GM12878 (cell line): ENCODE results near the gene TECPR1. TPM values are rescaled to one million over a fixed set of nuclear protein-coding genes. Genes with fewer than 3 reads are reported as not detected.
A peak's percentile ranks its signal among the peaks of the same experiment; 100 is the strongest.

Experiments used
- ATAC-seq: fragments of 200-7000 bp; cut with Tn5 transposase; 3 replicates; pipeline ENCODE4 v1.9.1; 2020; ENCODE audit warnings: mild to moderate bottlenecking, moderate library complexity
- BruUV-seq: library from RNA; stranded (reverse); fragments of 400-500 nt; replicated peaks from 2 replicates; lab custom pipeline; 2021; lab: Mats Ljungman, UMichigan
- CTCF ChIA-PET: fragments of 300-600 bp; sonication (Branson Sonifier 250); formaldehyde crosslinking; extraction: SDS; loops from one replicate; lab custom pipeline; 2021; ENCODE audit warnings: inconsistent platforms; lab: Yijun Ruan, JAX
- POLR2A ChIA-PET: fragments of 350-600 bp; formaldehyde crosslinking; extraction: SDS; loops from one replicate; lab custom pipeline; 2021; ENCODE audit warnings: inconsistent platforms; lab: Charles Lee
- RAD21 ChIA-PET: fragments of 300-600 bp; sonication (Branson Sonifier 250); formaldehyde crosslinking; loops from one replicate; lab custom pipeline; 2023; ENCODE audit warnings: antibody characterized with exemption; ENCODE audit not compliant: unreplicated experiment; lab: Charles Lee
- SMC1A ChIA-PET: fragments of 300-600 bp; sonication (Branson Sonifier 250); formaldehyde crosslinking; loops from one replicate; lab custom pipeline; 2023; ENCODE audit not compliant: unreplicated experiment, uncharacterized antibody; lab: Charles Lee
- DNase-seq: peaks from one replicate; pipeline ENCODE4 v3.0.0-alpha.2; 2011; ENCODE audit warnings: low read depth, low spot score
- FAIRE-seq: peaks from 3 replicates; lab custom pipeline; 2011; peaks lifted over from hg19 to GRCh38; lab: Jason Lieb, UNC
- H2AFZ ChIP-seq: 2 replicates; pipeline ENCODE4 v1.6.0; 2011; ENCODE audit warnings: low read depth, low read length, control low read depth; ENCODE audit not compliant: control insufficient read depth
- H3K27ac ChIP-seq: 2 replicates; pipeline ENCODE4 v1.5.1; 2011; ENCODE audit warnings: control low read depth; ENCODE audit not compliant: control insufficient read depth, insufficient read depth
- H3K27me3 ChIP-seq, 2 experiments: replicated peaks in 1 of 2; 2 replicates each; pipeline versions ENCODE4 v1.6.0 to v1.6.1; 2011; ENCODE audit warnings: low read length in 1 of 2; ENCODE audit not compliant: control insufficient read depth in 2 of 2, insufficient read depth in 2 of 2
- H3K36me3 ChIP-seq, 2 experiments: 2 replicates each; pipeline ENCODE4 v1.5.1; 2011; ENCODE audit warnings: low read length in 1 of 2; ENCODE audit not compliant: control insufficient read depth in 2 of 2, insufficient read depth in 2 of 2
- H3K4me1 ChIP-seq: 2 replicates; pipeline ENCODE4 v1.6.1; 2011; ENCODE audit warnings: mild to moderate bottlenecking, low read length, moderate library complexity, mixed read lengths; ENCODE audit not compliant: control insufficient read depth, insufficient read depth
- H3K4me2 ChIP-seq: 2 replicates; pipeline ENCODE4 v1.6.0; 2011; ENCODE audit warnings: control low read depth; ENCODE audit not compliant: control insufficient read depth, insufficient read depth
- H3K4me3 ChIP-seq: fragments of 200-600 bp; sonication (generic); 2 replicates; pipeline ENCODE4 v1.5.1; 2016
- H3K79me2 ChIP-seq: 2 replicates; pipeline ENCODE4 v1.6.0; 2011; ENCODE audit warnings: low read length; ENCODE audit not compliant: control insufficient read depth, insufficient read depth
- H3K9ac ChIP-seq: 2 replicates; pipeline ENCODE4 v1.8.0; 2011; ENCODE audit warnings: low read length, control low read depth, mixed read lengths; ENCODE audit not compliant: control insufficient read depth, insufficient read depth
- H3K9me3 ChIP-seq: replicated peaks from 3 replicates; pipeline ENCODE4 v1.5.1; 2011; ENCODE audit warnings: mild to moderate bottlenecking, low read length; ENCODE audit not compliant: control insufficient read depth, insufficient read depth
- H4K20me1 ChIP-seq: 2 replicates; pipeline ENCODE4 v1.6.0; 2011; ENCODE audit not compliant: control insufficient read depth, insufficient read depth
- ATF7 ChIP-seq: fragments of 450-650 bp; IDR thresholded peaks from 2 replicates; pipeline ENCODE4 v1.6.1; 2016; ENCODE audit warnings: low read depth, mild to moderate bottlenecking
- CBFB ChIP-seq: IDR thresholded peaks from 2 replicates; pipeline ENCODE4 v1.6.1; 2016; ENCODE audit warnings: antibody characterized with exemption, low read depth
- CREB1 ChIP-seq: IDR thresholded peaks from 2 replicates; pipeline ENCODE4 v1.6.1; 2012; ENCODE audit warnings: low read depth, mild to moderate bottlenecking, inconsistent platforms
- EED ChIP-seq: sonication (generic); IDR thresholded peaks from 2 replicates; pipeline ENCODE4 v1.6.1; 2016; ENCODE audit warnings: antibody characterized with exemption, low read depth
- ESRRA ChIP-seq: IDR thresholded peaks from 2 replicates; pipeline ENCODE4 v1.6.1; 2012; ENCODE audit warnings: mild to moderate bottlenecking, low read length, improper control_type of control experiment
- FOXK2 ChIP-seq: fragments of 450-650 bp; IDR thresholded peaks from 2 replicates; pipeline ENCODE4 v1.6.1; 2017; ENCODE audit warnings: mild to moderate bottlenecking, moderate library complexity
- GATAD2B ChIP-seq: fragments of 450-650 bp; conservative IDR thresholded peaks from 2 replicates; pipeline ENCODE4 v1.6.1; 2017; ENCODE audit warnings: low read depth, mild to moderate bottlenecking, moderate library complexity
- NFYB ChIP-seq: IDR thresholded peaks from 2 replicates; pipeline ENCODE4 v1.6.1; 2011; ENCODE audit warnings: low read depth, mild to moderate bottlenecking, low read length, improper control_type of control experiment, moderate library complexity; ENCODE audit not compliant: insufficient read depth
- POLR2A ChIP-seq: IDR thresholded peaks from 2 replicates; pipeline ENCODE4 v1.6.1; 2011; ENCODE audit warnings: low read depth, mild to moderate bottlenecking, low read length
- POLR2AphosphoS2 ChIP-seq: IDR thresholded peaks from 2 replicates; pipeline ENCODE4 v1.6.1; 2011; ENCODE audit warnings: low read depth, mild to moderate bottlenecking, low read length, improper control_type of control experiment, moderate library complexity
- RAD21 ChIP-seq: IDR thresholded peaks from 2 replicates; pipeline ENCODE4 v1.6.1; 2011; ENCODE audit warnings: mild to moderate bottlenecking, low read depth, low read length, moderate library complexity; ENCODE audit not compliant: insufficient read depth
- RUNX3 ChIP-seq: IDR thresholded peaks from 2 replicates; pipeline ENCODE4 v1.6.1; 2012; ENCODE audit warnings: low read length, inconsistent platforms
- SMAD1 ChIP-seq: fragments of 450-650 bp; IDR thresholded peaks from 2 replicates; pipeline ENCODE4 v1.6.1; 2018; ENCODE audit warnings: mild to moderate bottlenecking, low read depth; ENCODE audit not compliant: partially characterized antibody
- STAT1 ChIP-seq: fragments of 450-650 bp; conservative IDR thresholded peaks from 2 replicates; pipeline ENCODE4 v1.6.1; 2014; ENCODE audit warnings: antibody characterized with exemption, mild to moderate bottlenecking
- TBL1XR1 ChIP-seq: IDR thresholded peaks from 2 replicates; pipeline ENCODE4 v1.6.1; 2012; ENCODE audit warnings: low read depth, low read length, improper control_type of control experiment
- ZNF24 ChIP-seq: fragments of 450-650 bp; IDR thresholded peaks from 2 replicates; pipeline ENCODE4 v1.6.1; 2017; ENCODE audit warnings: antibody characterized with exemption, mild to moderate bottlenecking
- WGBS: methylation state at CpG from one replicate; pipeline ENCODE4 v1.1.6; 2016; ENCODE audit warnings: low lambda C conversion rate; ENCODE audit not compliant: insufficient replicate concordance, insufficient coverage; ENCODE audit errors: missing lambda C conversion rate; 5-methylcytosine and 5-hydroxymethylcytosine counted together
- in situ Hi-C: fragments of 300-500 bp; cut with MboI; formaldehyde crosslinking; loops from 9 replicates; pipeline ENCODE4 v1.14.3; 2018; ENCODE audit warnings: mixed read lengths
- intact Hi-C: fragments of 100-400 bp; cut with micrococcal nuclease; formaldehyde crosslinking; loops from one replicate; pipeline ENCODE4 v1.14.2; 2022; ENCODE audit not compliant: unreplicated experiment
- polyA plus RNA-seq, 11 experiments: library from polyadenylated mRNA; depleted of rRNA in 4 of 11; unstranded in 6 of 11; stranded (reverse) in 5 of 11; fragments of >200 nt; fragmentation: Nextera tagmentation in 4 of 11; fragmentation: Illumina TruSeq in 1 of 11; extraction: Ambion mirVana in 4 of 11; extraction: Trizol in 1 of 11; gene quantifications; 1 replicate in 1 of 11; 2 replicates in 10 of 11; pipeline versions ENCODE4 v1.2.1 to v1.2.3, GENCODE V29; 2011 to 2016; ENCODE audit warnings: inconsistent platforms in 2 of 11, missing spikeins in 2 of 11, low read depth in 1 of 11
- total RNA-seq, 4 experiments: library from RNA; depleted of rRNA in 3 of 4; stranded (reverse); fragments of >200 nt in 3 of 4; fragmentation: Illumina TruSeq in 1 of 4; extraction: Trizol in 1 of 4; gene quantifications; 2 replicates each; pipeline versions ENCODE4 v1.2.1 to v1.2.3, GENCODE V29; 2013 to 2021
- TF ChIP-seq, protein P1 (sequence below), 3 experiments: IDR thresholded peaks in 2 of 3; conservative IDR thresholded peaks in 1 of 3; 2 replicates each; pipeline ENCODE4 v1.5.1; 2011; ENCODE audit warnings: low read depth in 3 of 3, low read length in 3 of 3, mild to moderate bottlenecking in 3 of 3, control low read depth in 2 of 3, moderate library complexity in 2 of 3, inconsistent platforms in 1 of 3, mixed read lengths in 1 of 3; ENCODE audit not compliant: control insufficient read depth in 2 of 3, insufficient read depth in 1 of 3; ENCODE audit errors: extremely low read depth in 1 of 3
- TF ChIP-seq, protein P2 (sequence below): fragments of 450-650 bp; IDR thresholded peaks from 2 replicates; pipeline ENCODE4 v1.6.1; 2017; ENCODE audit warnings: low read depth, mild to moderate bottlenecking, moderate library complexity
- TF ChIP-seq, protein P3 (sequence below): fragments of 450-650 bp; IDR thresholded peaks from 2 replicates; pipeline ENCODE4 v1.6.1; 2017; ENCODE audit warnings: mild to moderate bottlenecking, moderate library complexity

The TECPR1 gene
- total and polyA plus RNA-seq, 10 of the 15 experiments (the other 5 are each of a cell fraction or from before 2014, with no cell fraction given): 0.26 to 16.8 (median 4.2) TPM

GRCh38 chr7:98250789-98251188 is 1.2 kb downstream of the TECPR1 start (continued):
- TF ChIP-seq, protein P1, sequence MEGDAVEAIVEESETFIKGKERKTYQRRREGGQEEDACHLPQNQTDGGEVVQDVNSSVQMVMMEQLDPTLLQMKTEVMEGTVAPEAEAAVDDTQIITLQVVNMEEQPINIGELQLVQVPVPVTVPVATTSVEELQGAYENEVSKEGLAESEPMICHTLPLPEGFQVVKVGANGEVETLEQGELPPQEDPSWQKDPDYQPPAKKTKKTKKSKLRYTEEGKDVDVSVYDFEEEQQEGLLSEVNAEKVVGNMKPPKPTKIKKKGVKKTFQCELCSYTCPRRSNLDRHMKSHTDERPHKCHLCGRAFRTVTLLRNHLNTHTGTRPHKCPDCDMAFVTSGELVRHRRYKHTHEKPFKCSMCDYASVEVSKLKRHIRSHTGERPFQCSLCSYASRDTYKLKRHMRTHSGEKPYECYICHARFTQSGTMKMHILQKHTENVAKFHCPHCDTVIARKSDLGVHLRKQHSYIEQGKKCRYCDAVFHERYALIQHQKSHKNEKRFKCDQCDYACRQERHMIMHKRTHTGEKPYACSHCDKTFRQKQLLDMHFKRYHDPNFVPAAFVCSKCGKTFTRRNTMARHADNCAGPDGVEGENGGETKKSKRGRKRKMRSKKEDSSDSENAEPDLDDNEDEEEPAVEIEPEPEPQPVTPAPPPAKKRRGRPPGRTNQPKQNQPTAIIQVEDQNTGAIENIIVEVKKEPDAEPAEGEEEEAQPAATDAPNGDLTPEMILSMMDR (IDR thresholded peaks at IDR 0.05 in 2 of 3, conservative IDR thresholded peaks at IDR 0.05 in 1 of 3; ENCODE audit: control insufficient read depth in 2 of 3, extremely low read depth in 1 of 3, insufficient read depth in 1 of 3, low read depth in 3 of 3, low read length in 3 of 3): peak in 1 of 3 experiments; percentile 27; a peak in 1 of 6 replicates
- 0 out of 2 replicates have a peak, but pooled peaks have one; percentile 11 for TF ChIP-seq RAD21
- TF ChIP-seq NFYB: no peak
- TF ChIP-seq TBL1XR1: no peak
- TF ChIP-seq EED: no peak
- no peak for TF ChIP-seq ESRRA
- no peak for TF ChIP-seq ATF7
- TF ChIP-seq POLR2A: peak; percentile 46; the same call in 1 of the 2 replicates
- TF ChIP-seq CBFB: no peak
- TF ChIP-seq GATAD2B: no peak
- TF ChIP-seq CREB1: peak; percentile 41; the same call in 1 of the 2 replicates
- no peak for TF ChIP-seq FOXK2
- no peak for TF ChIP-seq STAT1

DNA sequence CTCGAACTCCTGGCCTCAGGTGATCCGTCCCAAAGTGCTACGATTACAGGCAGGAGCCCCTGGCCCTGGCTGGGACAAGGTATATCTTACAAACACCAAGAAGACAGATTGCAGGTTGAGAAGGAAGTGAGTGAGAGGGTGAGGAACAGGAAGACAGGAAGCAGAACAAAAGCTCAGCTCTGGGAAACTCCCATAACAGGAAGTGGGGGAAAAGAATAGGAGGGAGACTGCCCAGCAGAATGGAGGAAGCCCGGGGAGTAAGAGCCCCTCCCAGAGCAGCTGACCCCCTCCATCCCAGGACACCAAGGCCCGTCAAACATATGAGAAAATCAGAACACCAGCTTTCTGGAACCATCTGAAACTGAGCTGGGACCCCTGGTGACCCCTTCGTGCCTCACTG is 2.9 kb downstream of the TECPR1 start:
- intact Hi-C loops: no loop called here
- H3K9me3 ChIP-seq: no peaks in the 10 kb centered on the region
- in situ Hi-C loops: no loop called here
- WGBS: 71% methylated on average over 6 of the region's 6 CpGs
- H3K9ac ChIP-seq: no peak overlapping the region
- FAIRE-seq (no peak), DNase-seq (no peak), ATAC-seq (no peak)
- ChIA-PET POLR2A (no interaction called here), CTCF (interaction anchor here (1.1 kb wide), 1 partner anchor 81 kb away, joined by 3 read pairs; no protein-coding TSS in a partner anchor), SMC1A (no interaction called here), RAD21 (interaction anchor here (2.7 kb wide), 1 partner anchor 81 kb away, joined by 14 read pairs; no protein-coding TSS in a partner anchor)
- H3K4me1 ChIP-seq: peaks cover 10% of the 10 kb centered on the region
- H3K27me3 ChIP-seq: no peaks in the 10 kb centered on the region
- no TSS peak for BruUV-seq
- H3K36me3 ChIP-seq: no peaks in the 10 kb centered on the region
- H3K79me2 ChIP-seq: peaks cover 10% of the 10 kb centered on the region
- H3K4me2 ChIP-seq: no peak overlapping the region
- H4K20me1 ChIP-seq: no peaks in the 10 kb centered on the region
- H3K4me3 ChIP-seq: no peak overlapping the region
- H3K27ac ChIP-seq: no peak overlapping the region
- no peak overlapping the region for H2AFZ ChIP-seq
- TF ChIP-seq, protein P2, sequence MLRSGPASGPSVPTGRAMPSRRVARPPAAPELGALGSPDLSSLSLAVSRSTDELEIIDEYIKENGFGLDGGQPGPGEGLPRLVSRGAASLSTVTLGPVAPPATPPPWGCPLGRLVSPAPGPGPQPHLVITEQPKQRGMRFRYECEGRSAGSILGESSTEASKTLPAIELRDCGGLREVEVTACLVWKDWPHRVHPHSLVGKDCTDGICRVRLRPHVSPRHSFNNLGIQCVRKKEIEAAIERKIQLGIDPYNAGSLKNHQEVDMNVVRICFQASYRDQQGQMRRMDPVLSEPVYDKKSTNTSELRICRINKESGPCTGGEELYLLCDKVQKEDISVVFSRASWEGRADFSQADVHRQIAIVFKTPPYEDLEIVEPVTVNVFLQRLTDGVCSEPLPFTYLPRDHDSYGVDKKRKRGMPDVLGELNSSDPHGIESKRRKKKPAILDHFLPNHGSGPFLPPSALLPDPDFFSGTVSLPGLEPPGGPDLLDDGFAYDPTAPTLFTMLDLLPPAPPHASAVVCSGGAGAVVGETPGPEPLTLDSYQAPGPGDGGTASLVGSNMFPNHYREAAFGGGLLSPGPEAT: no peak
- TF ChIP-seq ZNF24 (no peak), SMAD1 (no peak), POLR2AphosphoS2 (no peak), RUNX3 (no peak)
- TF ChIP-seq, protein P3, sequence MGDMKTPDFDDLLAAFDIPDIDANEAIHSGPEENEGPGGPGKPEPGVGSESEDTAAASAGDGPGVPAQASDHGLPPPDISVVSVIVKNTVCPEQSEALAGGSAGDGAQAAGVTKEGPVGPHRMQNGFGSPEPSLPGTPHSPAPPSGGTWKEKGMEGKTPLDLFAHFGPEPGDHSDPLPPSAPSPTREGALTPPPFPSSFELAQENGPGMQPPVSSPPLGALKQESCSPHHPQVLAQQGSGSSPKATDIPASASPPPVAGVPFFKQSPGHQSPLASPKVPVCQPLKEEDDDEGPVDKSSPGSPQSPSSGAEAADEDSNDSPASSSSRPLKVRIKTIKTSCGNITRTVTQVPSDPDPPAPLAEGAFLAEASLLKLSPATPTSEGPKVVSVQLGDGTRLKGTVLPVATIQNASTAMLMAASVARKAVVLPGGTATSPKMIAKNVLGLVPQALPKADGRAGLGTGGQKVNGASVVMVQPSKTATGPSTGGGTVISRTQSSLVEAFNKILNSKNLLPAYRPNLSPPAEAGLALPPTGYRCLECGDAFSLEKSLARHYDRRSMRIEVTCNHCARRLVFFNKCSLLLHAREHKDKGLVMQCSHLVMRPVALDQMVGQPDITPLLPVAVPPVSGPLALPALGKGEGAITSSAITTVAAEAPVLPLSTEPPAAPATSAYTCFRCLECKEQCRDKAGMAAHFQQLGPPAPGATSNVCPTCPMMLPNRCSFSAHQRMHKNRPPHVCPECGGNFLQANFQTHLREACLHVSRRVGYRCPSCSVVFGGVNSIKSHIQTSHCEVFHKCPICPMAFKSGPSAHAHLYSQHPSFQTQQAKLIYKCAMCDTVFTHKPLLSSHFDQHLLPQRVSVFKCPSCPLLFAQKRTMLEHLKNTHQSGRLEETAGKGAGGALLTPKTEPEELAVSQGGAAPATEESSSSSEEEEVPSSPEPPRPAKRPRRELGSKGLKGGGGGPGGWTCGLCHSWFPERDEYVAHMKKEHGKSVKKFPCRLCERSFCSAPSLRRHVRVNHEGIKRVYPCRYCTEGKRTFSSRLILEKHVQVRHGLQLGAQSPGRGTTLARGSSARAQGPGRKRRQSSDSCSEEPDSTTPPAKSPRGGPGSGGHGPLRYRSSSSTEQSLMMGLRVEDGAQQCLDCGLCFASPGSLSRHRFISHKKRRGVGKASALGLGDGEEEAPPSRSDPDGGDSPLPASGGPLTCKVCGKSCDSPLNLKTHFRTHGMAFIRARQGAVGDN: no peak
